Measurements from ENCODE around the gene GLRX2.
"Not testable (repeated sequence)": the region's sequence is repeated elsewhere in the genome, so short reads cannot be mapped to it uniquely, and the experiment has no call there.

Gene GLRX2

GRCh38 chr1:193118803-193119730, 13.9 kb upstream of the GLRX2 start:
- DNase-seq (ENCODE audit: extremely low read depth, low read depth), result no peak
- H3K4me3 ChIP-seq (replicated peaks; ENCODE audit: low read depth, low read length), result no peak overlapping the region
- no peak for TF ChIP-seq CTCF (IDR thresholded peaks at IDR 0.05; ENCODE audit: low read depth, low read length, missing control alignments)

- no peak for DNase-seq (ENCODE audit: extremely low read depth, low read depth)
- TF ChIP-seq CTCF (IDR thresholded peaks at IDR 0.05; ENCODE audit: low read depth, low read length, missing control alignments), result no peak
- H3K4me3 ChIP-seq (replicated peaks; ENCODE audit: low read depth, low read length), result no peak overlapping the region
These were observed 13.0 kb upstream of the GLRX2 start for GRCh38 chr1:193118194-193118593.

- not testable (repeated sequence) for DNase-seq (ENCODE audit: extremely low read depth, low read depth); H3K4me3 ChIP-seq (replicated peaks; ENCODE audit: low read depth, low read length)
These were observed 12.0 kb upstream of the GLRX2 start for GRCh38 chr1:193117167-193117566.

GRCh38 chr1:193115629-193116227, 10.5 kb upstream of the GLRX2 start:
- H3K4me3 ChIP-seq (replicated peaks; ENCODE audit: low read depth, low read length), result no peak overlapping the region
- TF ChIP-seq CTCF (IDR thresholded peaks at IDR 0.05; ENCODE audit: low read depth, low read length, missing control alignments), result no peak
- peak; percentile 78 for DNase-seq (ENCODE audit: extremely low read depth, low read depth)

- H3K4me3 ChIP-seq (replicated peaks; ENCODE audit: low read depth, low read length), result no peak overlapping the region
- DNase-seq (ENCODE audit: extremely low read depth, low read depth), result no peak
- no peak for TF ChIP-seq CTCF (IDR thresholded peaks at IDR 0.05; ENCODE audit: low read depth, low read length, missing control alignments)
These were observed 9.4 kb upstream of the GLRX2 start for GRCh38 chr1:193114485-193115095.

GRCh38 chr1:193113992-193114332, 8.7 kb upstream of the GLRX2 start:
- no peak for TF ChIP-seq CTCF (IDR thresholded peaks at IDR 0.05; ENCODE audit: low read depth, low read length, missing control alignments)
- no peak for DNase-seq (ENCODE audit: extremely low read depth, low read depth)
- H3K4me3 ChIP-seq (replicated peaks; ENCODE audit: low read depth, low read length), result no peak overlapping the region
